GM23248 (cell line): Measurements from ENCODE around the gene SUCNR1.

Source experiments
- EZH2 ChIP-seq: fragments of 200-600 bp; sonication (generic); IDR thresholded peaks from 2 replicates; pipeline ENCODE4 v1.6.1; 2018; ENCODE audit warnings: antibody characterized with exemption, mild to moderate bottlenecking; ENCODE audit not compliant: insufficient read depth, poor library complexity, severe bottlenecking
- EZH2phosphoT487 ChIP-seq: fragments of 200-600 bp; sonication (generic); IDR thresholded peaks from 2 replicates; pipeline ENCODE4 v1.6.1; 2018; ENCODE audit warnings: antibody characterized with exemption, moderate library complexity, mild to moderate bottlenecking, low read depth; ENCODE audit not compliant: insufficient read depth

DNA sequence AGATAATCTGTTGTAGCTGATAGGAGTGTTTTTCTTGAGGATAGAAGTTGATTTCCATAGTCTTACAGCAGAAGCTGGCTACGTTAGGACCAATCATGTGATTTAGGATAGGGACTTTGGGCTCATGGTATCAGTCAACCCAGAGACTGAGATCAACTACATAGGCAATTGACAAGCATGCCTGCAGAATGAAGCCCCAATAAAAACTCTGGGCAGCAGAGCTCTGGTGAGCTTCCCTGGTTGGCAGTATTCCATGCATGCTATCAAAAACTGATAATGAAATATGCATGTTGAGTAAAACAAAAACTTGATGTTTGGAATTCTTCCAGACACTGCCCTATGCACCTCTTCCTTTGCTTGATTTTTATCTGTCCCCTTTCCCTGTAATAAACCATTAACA is 38.0 kb downstream of the SUCNR1 start:
- no peak for TF ChIP-seq EZH2
- no peak for TF ChIP-seq EZH2phosphoT487
